Activated CD4-positive, CD25-positive, alpha-beta regulatory T cell treated with anti-CD3 and anti-CD28 coated beads, Interleukin-2, amount 50 U/mL, for 72 hours (primary cell): ENCODE data around the gene TRIP13.
"Not testable (repeated sequence)": the region's sequence is repeated elsewhere in the genome, so short reads cannot be mapped to it uniquely, and the experiment has no call there.

ENCODE experiments used
- DNase-seq: peaks from one replicate; pipeline ENCODE4 v3.0.0; 2021

The TRIP13 gene

DNA sequence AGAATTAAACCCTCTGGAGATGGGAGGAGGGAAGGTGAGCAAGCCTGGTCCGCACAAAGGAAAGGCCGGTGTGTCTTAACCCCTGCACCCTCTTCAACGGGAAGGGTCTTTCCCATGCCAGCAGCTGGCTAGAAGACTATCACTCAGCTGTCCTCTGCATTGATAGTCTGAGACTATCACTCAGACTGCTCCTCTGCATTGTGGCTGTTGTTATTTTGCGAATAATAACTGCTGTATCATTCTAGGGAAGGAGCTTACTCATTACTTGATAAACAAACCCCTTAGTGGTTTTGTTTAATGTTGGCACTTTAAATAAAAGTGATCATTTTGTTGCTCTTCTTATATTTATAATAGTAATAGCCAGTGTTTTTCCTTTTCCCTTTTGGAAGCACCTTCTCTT, 8.1 kb downstream of the TRIP13 start:
- no peak for DNase-seq

DNA sequence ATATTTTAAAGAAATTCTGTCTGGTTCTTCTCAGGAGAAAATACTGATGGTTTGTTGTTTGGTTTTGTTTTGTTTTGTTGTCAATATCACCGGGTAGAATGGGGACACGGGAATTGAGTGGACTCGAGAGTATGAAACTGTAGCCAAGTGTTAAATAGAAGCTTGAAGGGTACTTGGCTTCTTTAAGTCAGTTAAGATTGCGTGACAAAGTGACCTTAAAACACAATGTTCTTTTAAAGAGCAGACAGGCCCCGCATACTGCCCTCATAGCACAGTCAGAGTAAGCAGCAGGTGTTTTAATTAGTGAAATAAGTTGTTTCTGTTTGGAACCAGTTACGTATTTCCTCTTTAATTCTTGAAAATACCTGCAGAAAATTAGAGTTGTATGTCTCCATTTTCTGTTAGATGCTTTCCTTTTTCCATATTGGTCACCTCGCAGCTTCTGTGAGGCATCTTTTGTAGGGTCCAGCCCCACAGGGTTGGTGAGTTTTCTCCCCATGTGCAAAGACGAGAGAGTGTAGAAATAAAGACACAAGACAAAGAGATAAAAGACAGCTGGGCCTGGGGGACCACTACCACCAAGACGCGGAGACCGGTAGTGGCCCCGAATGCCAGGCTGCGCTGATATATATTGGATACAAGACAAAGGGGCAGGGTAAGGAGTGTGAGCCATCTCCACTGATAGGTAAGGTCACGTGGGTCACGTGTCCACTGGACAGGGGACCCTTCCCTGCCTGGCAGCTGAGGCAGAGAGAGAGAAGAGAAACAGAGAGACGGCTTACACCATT, 9.6 kb downstream of the TRIP13 start:
- DNase-seq: no peak

DNA sequence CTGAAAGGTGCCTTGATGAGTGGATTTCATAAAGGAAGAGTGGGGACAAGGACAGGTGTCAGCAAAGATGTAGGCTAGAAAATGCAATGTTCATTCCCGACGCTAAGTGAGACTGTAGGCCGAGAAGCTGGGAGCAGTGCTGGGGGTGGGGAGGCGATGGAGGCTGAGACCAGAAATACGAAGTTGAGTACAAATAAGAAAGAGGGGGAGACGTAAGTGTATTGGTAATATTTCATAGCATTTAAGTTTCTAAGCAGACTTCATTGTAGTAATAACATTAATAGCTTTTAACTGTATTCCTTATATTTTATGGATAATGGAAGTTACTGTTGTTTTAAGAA, 11.0 kb downstream of the TRIP13 start:
- no peak for DNase-seq

DNA sequence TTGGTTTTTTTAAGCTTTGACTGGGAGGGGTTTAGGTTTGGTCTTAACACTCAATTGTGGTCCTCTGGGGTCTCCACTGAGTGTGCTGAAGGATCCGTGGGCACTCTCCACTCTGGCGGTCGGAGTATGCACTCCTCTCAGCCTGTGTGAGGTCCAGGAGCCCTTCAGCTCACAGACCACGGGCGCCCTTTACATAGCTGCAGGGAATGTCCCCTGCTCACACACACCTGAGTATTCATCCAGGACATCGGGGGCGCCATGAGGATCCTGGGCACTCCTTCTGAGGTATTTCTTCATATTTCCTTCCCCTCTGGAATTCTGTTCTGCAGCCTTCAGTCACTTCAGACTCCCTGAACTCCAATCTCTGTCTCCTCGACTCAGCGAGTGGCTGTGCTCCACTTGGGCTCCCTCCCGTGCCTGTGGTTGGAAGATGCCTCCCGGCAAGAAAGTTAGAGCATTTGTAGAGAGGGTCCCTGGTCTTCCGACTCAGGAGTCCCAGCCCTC, 12.5 kb downstream of the TRIP13 start:
- DNase-seq: no peak

DNA sequence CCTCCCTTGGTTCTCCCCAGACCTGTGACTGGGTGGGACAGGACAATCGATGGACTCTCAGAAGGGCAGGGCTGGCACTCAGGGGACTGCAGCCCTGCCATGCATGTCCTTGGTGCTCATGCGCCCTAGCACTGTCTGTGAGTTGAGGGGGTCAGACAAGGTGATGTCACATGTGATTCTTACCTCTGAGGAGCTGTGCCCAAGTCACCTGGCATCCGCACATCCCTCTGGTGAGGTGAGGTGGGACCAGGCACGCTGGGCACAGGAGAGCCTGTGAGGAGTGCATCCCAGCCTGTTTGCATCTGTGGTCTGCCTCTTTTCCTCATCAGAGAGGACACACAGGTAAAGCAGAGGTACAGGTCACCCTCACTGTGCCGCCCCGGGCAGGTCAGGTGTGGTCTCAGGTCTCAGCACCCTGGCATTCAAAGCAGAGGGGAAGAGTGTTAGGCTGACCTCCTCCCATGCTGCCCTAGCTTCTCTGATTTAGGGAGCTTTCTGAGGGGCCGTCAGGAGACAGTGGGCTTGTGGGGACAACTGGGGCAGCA, 14.8 kb downstream of the TRIP13 start:
- DNase-seq: no peak

DNA sequence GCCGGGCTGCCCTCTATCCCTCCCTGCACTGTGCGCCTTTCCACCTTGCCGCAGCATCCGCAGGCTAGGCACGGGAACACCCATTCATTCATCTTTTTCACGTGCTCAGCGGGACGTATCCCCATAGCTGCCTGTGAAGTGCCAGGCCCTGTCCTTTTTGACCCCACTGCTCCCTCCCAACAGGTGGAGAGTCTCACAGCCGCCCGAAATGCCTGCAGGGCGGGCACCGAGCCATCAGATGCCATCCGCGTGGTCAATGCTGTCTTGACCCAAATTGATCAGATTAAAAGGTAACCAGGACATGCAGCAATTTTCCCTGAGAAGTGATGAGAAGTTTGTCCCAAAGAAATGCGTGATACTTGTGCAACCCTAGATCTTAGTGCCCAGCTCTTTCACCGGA, 15.5 kb downstream of the TRIP13 start:
- no peak for DNase-seq

DNA sequence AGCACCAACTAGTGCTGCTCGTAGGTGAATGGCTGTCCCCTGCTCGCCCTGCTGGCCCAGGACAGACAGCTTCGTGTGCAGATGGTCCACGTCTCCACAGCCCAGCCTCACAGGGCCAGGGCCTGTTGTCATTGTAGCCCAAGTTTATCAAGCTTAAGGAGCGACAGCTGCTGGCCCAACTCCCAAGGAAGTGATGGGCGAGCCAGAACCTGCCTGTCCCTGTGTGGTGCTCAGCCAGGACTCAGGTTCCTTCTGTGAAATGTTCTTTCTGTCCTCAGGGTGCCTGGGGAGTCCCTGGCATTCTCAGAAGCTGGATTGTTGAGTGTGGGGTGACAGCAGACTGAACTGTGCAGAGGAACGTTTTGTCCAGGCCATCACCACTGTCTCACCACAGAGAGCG, 16.4 kb downstream of the TRIP13 start:
- no peak for DNase-seq

DNA sequence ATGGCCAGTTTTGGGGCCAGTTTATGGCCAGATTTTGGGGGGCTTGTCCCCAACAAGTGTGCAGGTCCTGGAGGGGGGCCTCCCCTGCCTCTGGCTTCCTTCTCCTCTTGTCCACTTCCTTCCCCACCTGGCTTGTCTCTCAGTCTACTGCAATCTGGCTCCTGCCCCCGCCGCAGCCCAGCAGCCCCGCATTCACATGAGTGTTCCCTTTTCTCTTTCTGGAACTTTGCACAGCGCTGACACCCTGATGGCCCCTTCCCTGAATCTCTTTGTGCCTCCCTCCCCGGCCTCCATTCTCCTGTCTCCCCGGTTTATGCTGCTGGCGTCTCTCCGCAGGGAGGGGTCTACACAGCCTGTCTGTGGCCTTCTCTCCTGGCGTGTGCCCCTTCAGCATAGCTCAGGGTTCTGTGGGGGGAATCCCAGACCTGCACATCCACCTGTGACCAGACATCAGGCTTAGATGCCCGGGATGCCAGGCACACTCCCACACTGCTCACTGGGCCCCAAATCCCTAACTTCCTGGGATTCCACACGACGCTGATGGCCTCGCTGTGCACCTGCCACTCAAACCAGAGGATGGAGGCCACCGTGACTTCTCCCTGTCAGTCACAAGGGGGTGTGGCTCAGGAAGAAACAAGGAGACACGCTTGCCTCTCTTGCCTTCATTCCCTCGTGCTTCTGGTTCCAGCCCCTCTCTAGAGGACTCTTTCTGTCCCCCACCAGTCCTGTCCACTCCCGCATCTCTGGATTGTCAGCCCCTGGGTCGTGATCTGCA, 17.5 kb downstream of the TRIP13 start:
- no peak for DNase-seq

DNA sequence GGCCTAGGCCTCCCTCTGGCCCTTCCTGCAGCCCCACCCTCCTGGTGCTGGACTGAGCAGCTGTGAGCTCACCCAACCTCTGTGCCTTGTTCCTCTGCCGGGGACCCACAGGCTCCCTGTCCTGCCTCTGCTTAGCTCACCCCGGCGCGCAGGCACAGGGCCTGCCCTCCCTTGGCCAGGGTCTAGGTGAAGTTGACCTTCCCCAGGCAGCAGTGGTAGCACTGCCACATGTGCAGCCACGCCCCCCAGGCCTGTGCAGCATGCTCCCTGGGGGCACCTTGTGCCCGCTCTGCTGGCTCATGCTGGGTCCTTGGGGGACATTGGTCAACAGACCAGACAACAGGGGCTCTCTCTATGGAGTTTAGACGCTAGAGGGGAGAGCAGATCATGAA, 18.1 kb downstream of the TRIP13 start:
- no peak for DNase-seq

DNA sequence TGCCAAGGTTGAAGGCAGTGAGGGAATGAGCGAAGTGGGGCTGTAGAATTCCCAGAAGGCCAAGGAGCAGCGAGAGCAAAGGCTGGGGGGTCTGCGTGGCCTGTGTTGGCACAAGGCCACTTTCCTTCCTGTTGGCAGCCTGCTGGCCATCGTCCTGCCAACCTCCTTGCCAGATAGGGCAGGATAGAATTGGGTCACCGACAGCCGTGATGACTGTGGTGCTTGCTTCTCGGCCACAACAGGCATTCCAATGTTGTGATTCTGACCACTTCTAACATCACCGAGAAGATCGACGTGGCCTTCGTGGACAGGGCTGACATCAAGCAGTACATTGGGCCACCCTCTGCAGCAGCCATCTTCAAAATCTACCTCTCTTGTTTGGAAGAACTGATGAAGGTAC, 18.9 kb downstream of the TRIP13 start:
- DNase-seq: no peak

DNA sequence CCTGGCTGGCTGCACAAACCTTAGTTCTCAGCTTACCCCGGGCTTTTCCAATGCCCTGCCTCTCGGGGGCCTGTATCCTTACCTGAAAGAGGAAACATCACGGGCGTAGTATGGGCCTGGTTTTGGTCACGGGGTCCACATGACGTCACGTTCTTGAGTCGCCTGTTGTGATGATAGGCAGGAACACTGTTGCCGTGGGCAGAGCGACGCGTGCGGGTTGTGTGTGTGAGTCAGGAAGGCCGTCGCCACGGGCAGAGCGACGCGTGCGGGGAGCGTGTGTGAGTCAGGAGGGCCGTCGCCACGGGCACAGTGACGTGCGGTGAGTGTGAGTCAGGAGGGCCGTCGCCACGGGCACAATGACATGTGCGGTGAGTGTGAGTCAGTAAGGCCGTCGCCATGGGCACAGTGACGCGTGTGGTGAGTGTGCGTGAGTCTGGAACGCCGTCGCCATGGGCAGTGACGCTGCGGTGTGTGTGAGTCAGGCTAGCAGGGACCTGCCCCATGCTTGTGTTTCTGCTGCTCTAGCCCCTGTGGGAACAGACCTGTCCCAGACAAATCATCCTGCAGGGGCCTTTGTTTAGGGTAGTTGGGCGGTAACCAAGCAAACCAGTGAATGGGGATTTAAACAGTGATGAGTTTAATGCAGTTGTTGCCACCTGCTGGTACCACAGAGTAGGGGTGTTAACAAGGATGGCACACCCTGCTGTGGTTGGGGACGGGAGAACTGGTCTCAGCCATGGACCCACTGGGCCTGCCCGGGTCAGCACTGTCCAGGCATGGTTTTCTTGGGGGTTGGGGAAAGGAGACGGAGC, 19.8 kb downstream of the TRIP13 start:
- peak; percentile 65 for DNase-seq

DNA sequence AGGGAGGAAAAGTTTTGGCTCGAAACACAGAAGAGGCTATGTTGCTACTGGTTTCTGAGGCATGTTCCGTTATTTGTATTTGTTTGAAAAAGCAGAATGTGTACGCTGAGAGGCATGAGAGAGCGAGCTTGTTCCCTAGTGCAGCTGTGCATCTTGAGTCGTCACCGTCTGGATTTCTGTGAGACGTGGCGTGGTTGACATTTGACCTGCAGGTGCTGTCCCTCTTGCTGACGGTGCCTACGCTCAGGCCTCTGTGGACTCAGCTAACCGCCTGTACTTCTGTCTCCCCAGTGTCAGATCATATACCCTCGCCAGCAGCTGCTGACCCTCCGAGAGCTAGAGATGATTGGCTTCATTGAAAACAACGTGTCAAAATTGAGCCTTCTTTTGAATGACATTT, 21.5 kb downstream of the TRIP13 start:
- DNase-seq: no peak

DNA sequence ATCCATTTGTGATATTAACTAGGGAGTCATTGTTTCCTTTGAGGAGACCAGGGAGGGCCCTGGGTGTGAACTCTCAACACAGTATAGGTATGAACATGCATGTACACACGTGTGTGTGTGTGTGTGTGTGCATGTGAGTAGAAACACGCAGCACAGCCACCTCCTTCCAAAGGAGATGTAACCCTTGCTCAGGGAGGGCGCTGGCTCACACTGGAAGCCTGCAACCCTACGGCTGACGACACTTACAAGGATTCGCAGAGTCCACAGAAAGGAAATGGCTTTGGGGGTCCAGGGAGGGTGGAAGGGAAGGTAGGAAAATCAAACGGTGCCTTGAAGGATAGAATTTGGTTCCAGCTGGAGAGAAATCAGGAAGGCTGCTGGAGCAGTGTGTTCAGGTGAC, 21.9 kb downstream of the TRIP13 start:
- no peak for DNase-seq

DNA sequence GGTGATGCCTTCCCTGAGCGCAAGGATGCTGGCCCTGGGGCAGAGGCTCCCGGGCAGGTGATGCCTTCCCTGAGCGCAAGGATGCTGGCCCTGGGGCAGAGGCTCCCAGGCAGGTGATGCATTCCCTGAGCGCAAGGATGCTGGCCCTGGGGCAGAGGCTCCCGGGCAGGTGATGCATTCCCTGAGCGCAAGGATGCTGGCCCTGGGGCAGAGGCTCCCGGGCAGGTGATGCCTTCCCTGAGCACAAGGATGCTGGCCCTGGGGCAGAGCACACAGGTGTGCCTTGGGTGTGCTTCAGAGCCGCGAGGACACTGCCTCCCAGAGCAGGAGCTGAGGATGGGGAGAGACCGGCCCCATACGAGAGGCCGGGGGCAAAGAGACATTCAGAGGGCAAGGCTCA, 22.7 kb downstream of the TRIP13 start:
- not testable (repeated sequence) for DNase-seq

DNA sequence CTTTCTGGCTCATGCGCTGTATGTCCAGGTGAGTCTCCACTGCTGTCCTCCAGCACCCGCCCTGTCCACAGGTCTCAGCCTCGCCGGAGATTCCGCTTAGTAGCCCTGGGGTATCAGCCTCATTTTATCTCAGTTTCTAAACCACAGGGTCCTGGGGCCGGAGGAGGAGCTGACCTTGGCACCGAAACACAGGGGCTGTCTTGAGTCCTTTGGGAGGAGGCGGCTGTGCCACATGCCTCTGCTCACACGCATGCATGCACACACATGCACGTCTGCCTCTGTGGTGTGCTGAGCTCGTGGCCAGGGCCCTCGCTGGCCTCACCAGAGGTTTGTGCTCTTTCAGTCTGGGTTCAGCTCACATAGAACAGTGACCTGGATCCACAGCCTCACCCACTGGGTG, 23.3 kb downstream of the TRIP13 start:
- no peak for DNase-seq

DNA sequence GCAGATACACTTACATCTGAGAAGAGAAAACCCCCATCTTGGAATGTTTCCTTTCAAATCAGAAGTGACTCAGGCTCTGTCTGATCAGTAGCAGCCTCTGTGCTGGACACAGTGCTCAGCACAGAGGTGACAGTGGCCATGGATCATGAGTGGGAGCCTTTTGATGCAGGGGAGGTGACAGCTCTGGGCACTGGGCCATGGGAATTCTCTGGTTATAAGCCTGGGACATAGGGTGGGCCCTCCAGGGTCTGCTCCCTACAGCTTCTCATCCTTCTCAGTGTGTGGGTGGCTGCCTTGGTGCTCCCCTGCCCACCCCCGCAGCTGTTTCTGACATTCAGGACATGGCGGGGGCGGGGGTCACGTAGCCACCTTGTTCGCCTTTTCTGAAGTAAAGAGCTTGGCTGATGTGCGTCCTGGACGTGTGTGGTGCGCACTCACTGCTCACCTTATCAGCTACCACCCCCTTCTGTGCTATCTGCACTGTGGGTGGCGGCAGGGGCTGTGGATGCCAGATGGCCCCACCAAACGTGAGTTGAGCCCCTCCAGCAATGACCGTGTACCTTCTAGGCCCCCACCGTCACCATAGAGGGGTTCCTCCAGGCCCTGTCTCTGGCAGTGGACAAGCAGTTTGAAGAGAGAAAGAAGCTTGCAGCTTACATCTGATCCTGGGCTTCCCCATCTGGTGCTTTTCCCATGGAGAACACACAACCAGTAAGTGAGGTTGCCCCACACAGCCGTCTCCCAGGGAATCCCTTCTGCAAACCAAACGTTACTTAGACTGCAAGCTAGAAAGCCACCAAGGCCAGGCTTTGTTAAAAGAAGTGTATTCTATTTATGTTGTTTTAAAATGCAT, 24.0 kb downstream of the TRIP13 start:
- no peak for DNase-seq

DNA sequence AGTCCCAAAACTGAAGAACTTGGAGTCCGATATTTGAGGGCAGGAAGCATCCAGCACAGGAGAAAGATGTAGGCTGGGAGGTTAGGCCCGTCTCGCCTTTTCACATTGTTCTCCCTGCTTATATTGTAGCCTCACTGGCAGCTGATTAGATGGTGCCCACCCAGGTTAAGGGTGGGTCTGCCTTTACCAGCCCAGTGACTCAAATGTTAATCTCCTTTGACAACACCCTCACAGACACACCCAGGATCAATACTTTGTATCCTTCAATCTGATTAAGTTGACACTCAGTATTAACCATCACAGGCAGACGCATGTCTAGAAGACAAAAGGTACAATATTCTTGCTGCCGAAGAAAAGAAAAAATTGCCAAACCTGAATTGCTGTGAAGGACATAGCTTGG, 26.0 kb downstream of the TRIP13 start:
- not testable (repeated sequence) for DNase-seq

DNA sequence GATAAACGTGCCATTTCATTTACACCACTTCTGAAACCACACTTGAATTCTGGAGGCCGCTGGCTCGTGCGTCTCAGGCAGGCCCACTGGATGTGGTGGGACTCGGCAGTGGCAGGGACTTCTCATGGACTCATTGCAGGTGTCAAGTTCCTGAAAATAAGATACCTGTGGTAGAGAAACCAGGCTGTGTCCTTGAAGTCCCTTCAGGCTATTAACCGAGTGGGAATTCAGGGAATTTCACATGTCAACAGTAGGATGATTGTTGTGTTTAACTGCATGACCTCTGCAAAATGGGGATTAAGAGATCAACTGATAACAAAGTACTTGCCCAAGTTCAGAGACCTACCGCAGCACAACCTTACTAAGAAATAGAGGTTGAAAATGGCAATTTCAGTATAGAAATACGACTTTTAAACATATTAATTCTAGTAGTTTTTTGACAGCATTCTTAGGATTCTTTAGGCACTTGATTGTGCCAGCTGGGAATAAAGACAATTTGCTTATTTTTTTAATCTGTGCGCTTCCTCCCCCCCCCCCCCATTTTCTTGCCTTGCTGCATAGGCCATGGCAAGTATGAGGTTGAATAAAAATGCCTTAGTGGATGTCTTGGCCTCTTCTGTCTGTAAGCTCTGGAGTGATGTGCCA, 26.8 kb downstream of the TRIP13 start:
- no peak for DNase-seq

DNA sequence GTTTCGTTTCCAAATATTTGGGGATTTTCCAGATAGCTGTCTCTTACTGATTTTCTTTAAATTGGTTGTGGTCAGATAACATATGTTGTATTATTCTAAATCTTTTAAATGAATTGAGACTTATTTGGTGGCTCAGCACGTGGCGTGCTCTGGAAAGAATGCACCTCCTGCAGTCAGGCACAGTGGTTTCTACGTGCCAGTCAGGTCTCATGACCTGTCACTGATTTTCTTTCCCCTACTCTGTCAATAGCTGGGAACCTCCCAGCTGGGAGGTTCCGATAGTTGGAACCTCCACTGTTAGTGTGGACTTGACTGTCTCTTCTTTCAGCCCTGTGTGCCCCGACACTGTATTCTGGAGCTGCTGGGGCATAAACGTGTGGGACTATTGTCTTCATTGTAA, 27.6 kb downstream of the TRIP13 start:
- no peak for DNase-seq

DNA sequence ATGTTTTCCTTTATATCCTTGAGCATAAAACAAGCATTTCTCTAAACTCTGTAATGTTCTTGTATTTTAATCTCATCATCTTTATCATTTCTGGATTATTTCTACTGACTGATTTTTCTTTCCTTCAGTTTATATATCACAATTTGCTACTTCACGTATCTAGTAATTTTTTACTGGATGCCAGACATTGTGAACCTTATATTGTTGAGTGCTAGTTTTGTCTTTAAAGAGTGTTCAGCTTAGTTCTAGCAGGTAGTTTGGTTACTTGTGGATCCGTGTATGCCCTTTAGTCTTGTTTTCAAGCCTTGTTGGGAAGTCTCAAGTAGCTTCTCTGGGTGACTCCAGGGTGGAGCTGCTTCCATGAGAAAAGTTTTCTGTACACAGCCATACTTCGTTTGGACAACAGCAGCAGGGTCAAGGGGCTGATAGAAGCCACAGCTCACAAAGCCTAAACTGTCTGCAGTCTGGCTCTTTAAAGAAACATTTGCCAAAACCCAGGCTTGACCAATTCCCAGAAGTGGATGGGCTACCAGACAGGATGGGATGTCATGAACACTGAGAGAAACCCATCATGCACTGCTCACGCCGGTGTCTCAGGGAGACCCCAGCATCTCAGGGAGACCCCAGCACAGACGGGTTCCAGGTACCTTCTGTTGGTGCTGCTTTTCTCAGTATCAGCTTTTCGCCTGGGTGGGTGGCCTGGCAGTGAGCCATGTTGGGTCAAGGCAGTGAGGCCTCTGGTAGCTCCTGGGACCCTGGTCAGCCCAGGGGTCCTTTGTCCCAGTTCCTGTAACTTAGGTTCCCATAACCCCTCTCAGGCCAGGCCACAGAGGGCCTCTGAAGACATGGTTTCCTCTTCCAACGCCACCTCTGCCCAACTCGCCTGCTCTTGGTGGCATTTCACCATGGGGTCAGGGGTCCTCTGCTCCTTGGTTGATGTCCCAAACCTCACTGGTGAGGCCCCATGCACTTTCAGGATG, 29.1 kb downstream of the TRIP13 start:
- no peak for DNase-seq
